A673 (cell line): ENCODE results near the gene SLC1A5. TPM values are rescaled to one million over a fixed set of nuclear protein-coding genes. Genes with fewer than 3 reads are reported as not detected.

Experiments used
- BruUV-seq: library from RNA; stranded (reverse); fragments of 400-500 nt; replicated peaks from 2 replicates; lab custom pipeline; 2021; lab: Mats Ljungman, UMichigan
- CTCF ChIA-PET: fragments of 300-600 bp; sonication (Branson Sonifier 250); formaldehyde crosslinking; loops from one replicate; lab custom pipeline; 2022; ENCODE audit warnings: antibody characterized with exemption; lab: Charles Lee
- POLR2A ChIA-PET: fragments of 300-600 bp; sonication (Branson Sonifier 250); formaldehyde crosslinking; loops from one replicate; lab custom pipeline; 2022; ENCODE audit warnings: antibody characterized with exemption; ENCODE audit not compliant: low non-redundant PET; lab: Charles Lee
- DNase-seq: peaks from one replicate; pipeline ENCODE4 v3.0.0-alpha.2; 2015; ENCODE audit warnings: low spot score
- H3K27ac ChIP-seq: fragments of 200-600 bp; sonication (generic); 2 replicates; pipeline ENCODE4 v1.5.1; 2016; ENCODE audit warnings: mixed run types, low read depth, mild to moderate bottlenecking, mixed read lengths, antibody characterized with exemption, low read length; ENCODE audit not compliant: poor library complexity, severe bottlenecking
- H3K27me3 ChIP-seq: fragments of 200-600 bp; sonication (generic); replicated peaks from 2 replicates; pipeline ENCODE4 v1.6.1; 2017; ENCODE audit warnings: mixed run types, low read depth, mild to moderate bottlenecking, mixed read lengths, antibody characterized with exemption, low read length; ENCODE audit not compliant: insufficient read depth, poor library complexity
- H3K36me3 ChIP-seq: fragments of 200-600 bp; sonication (generic); 2 replicates; pipeline ENCODE4 v1.6.1; 2016; ENCODE audit warnings: mixed run types, mild to moderate bottlenecking, mixed read lengths, antibody characterized with exemption, low read length; ENCODE audit not compliant: insufficient read depth, poor library complexity, severe bottlenecking
- H3K4me1 ChIP-seq: fragments of 200-600 bp; sonication (generic); 2 replicates; pipeline ENCODE4 v1.6.1; 2017; ENCODE audit warnings: mixed run types, mild to moderate bottlenecking, mixed read lengths, antibody characterized with exemption, low read length; ENCODE audit not compliant: insufficient read depth, poor library complexity, severe bottlenecking
- H3K4me3 ChIP-seq: fragments of 200-600 bp; sonication (generic); 2 replicates; pipeline ENCODE4 v1.5.1; 2016; ENCODE audit warnings: low read depth, mixed run types, mild to moderate bottlenecking, mixed read lengths, low read length; ENCODE audit not compliant: poor library complexity, severe bottlenecking
- H3K9me3 ChIP-seq: fragments of 200-600 bp; sonication (generic); 2 replicates; pipeline ENCODE4 v1.6.1; 2016; ENCODE audit warnings: mixed run types, low read depth, mild to moderate bottlenecking, mixed read lengths, antibody characterized with exemption, low read length; ENCODE audit not compliant: poor library complexity, severe bottlenecking
- CTCF ChIP-seq: fragments of 300-800, 200-600 bp; sonication (generic); conservative IDR thresholded peaks from 2 replicates; pipeline ENCODE4 v1.5.1; 2017; ENCODE audit warnings: low read depth, mild to moderate bottlenecking, antibody characterized with exemption, low read length, moderate library complexity, mixed read lengths
- EZH2 ChIP-seq: fragments of 200-600 bp; sonication (generic); IDR thresholded peaks from 2 replicates; pipeline ENCODE4 v1.6.1; 2017; ENCODE audit warnings: borderline replicate concordance, low read depth, mild to moderate bottlenecking, mixed read lengths, antibody characterized with exemption, low read length; ENCODE audit not compliant: poor library complexity, severe bottlenecking
- intact Hi-C: fragments of 100-400 bp; cut with micrococcal nuclease; formaldehyde crosslinking; loops from one replicate; pipeline ENCODE4 v1.10.0; 2022; ENCODE audit not compliant: unreplicated experiment
- total RNA-seq: library from RNA; stranded (reverse); gene quantifications from 2 replicates; pipeline ENCODE4 v1.2.3, GENCODE V29; 2021

The SLC1A5 gene
- total RNA-seq, 1 experiment from 2014 or later, result 295 TPM

GRCh38 chr19:46813839-46814358 lies 25.5 kb upstream of the SLC1A5 start:
- H3K4me3 ChIP-seq, result no peak overlapping the region
- no peak overlapping the region for H3K27ac ChIP-seq
- TF ChIP-seq CTCF (no peak), EZH2 (no peak)
- no peaks in the 10 kb centered on the region for H3K9me3 ChIP-seq
- ChIA-PET POLR2A (no interaction called here), CTCF (interaction anchor here (0.7 kb wide), 1 partner anchor 176 kb away, joined by 6 read pairs; no protein-coding TSS in a partner anchor)
- no peaks in the 10 kb centered on the region for H3K4me1 ChIP-seq
- H3K36me3 ChIP-seq, result no peaks in the 10 kb centered on the region
- BruUV-seq, result no TSS peak
- intact Hi-C loops, result no loop called here
- H3K27me3 ChIP-seq, result no peaks in the 10 kb centered on the region
- no peak for DNase-seq

- Histone ChIP-seq H3K27me3 (no peaks in the 10 kb centered on the region), H3K36me3 (no peaks in the 10 kb centered on the region), H3K4me1 (no peaks in the 10 kb centered on the region), H3K4me3 (no peak overlapping the region), H3K9me3 (no peaks in the 10 kb centered on the region), H3K27ac (no peak overlapping the region)
- ChIA-PET CTCF (no interaction called here), POLR2A (interaction anchor here (0.6 kb wide), 1 partner anchor 1072 kb away, joined by 3 read pairs; no protein-coding TSS in a partner anchor)
- DNase-seq, result no peak
- intact Hi-C loops, result no loop called here
- BruUV-seq, result no TSS peak
- TF ChIP-seq CTCF, result no peak
- no peak for TF ChIP-seq EZH2
Measured at GRCh38 chr19:46812977-46813838, 24.8 kb upstream of the SLC1A5 start.

- Histone ChIP-seq H3K36me3 (no peaks in the 10 kb centered on the region), H3K9me3 (no peaks in the 10 kb centered on the region), H3K4me1 (no peaks in the 10 kb centered on the region), H3K27me3 (no peaks in the 10 kb centered on the region), H3K27ac (no peak overlapping the region), H3K4me3 (no peak overlapping the region)
- BruUV-seq, result no TSS peak
- TF ChIP-seq EZH2, result no peak
- no peak for TF ChIP-seq CTCF
- intact Hi-C loops, result no loop called here
- ChIA-PET CTCF (no interaction called here), POLR2A (no interaction called here)
- no peak for DNase-seq
Measured at GRCh38 chr19:46809534-46810272, 21.3 kb upstream of the SLC1A5 start.
